HAP-1 (cell line): ENCODE measurements around the gene TTLL1.
"Not testable (repeated sequence)": the region's sequence is repeated elsewhere in the genome, so short reads cannot be mapped to it uniquely, and the experiment has no call there.

Experiments
- DNase-seq, 2 experiments: peaks; one replicate each; pipeline ENCODE4 v3.0.0-alpha.2; 2016 to 2020; ENCODE audit warnings: low spot score in 2 of 2
- H3K27me3 ChIP-seq: fragments of 250-450 bp; sonication (Bioruptor Pico); 2 replicates; pipeline ENCODE4 v1.5.1; 2020; ENCODE audit warnings: low read depth, mild to moderate bottlenecking, moderate library complexity
- H3K36me3 ChIP-seq: fragments of 250-450 bp; sonication (Bioruptor Pico); replicated peaks from 2 replicates; pipeline ENCODE4 v1.5.1; 2020; ENCODE audit warnings: mild to moderate bottlenecking
- H3K4me1 ChIP-seq: fragments of 250-450 bp; sonication (Bioruptor Pico); 2 replicates; pipeline ENCODE4 v1.5.1; 2020; ENCODE audit warnings: mild to moderate bottlenecking
- H3K4me3 ChIP-seq: fragments of 250-450 bp; sonication (Bioruptor Pico); 2 replicates; pipeline ENCODE4 v1.5.1; 2020; ENCODE audit warnings: mild to moderate bottlenecking, moderate library complexity
- H3K9me3 ChIP-seq: fragments of 250-450 bp; sonication (Bioruptor Pico); 2 replicates; pipeline ENCODE4 v1.5.1; 2020; ENCODE audit warnings: mild to moderate bottlenecking, moderate library complexity
- in situ Hi-C: fragments of 300-500 bp; cut with MboI; formaldehyde crosslinking; loops from 3 replicates; pipeline ENCODE4 v1.14.3; 2020; ENCODE audit warnings: low sequenced_read_pairs, inconsistent platforms, mixed read lengths

Gene TTLL1

GRCh38 chr22:43031617-43032016, 57.6 kb downstream of the TTLL1 start:
- no peak overlapping the region for H3K4me3 ChIP-seq
- H3K27me3 ChIP-seq = no peaks in the 10 kb centered on the region
- no peaks in the 10 kb centered on the region for H3K9me3 ChIP-seq
- H3K36me3 ChIP-seq = no peaks in the 10 kb centered on the region
- no peaks in the 10 kb centered on the region for H3K4me1 ChIP-seq
- in situ Hi-C loops = no loop called here
- peak in 1 of 2 experiments; percentile 44 for DNase-seq

- no peak for DNase-seq
- Histone ChIP-seq H3K36me3 (no peaks in the 10 kb centered on the region), H3K4me1 (peaks cover 10% of the 10 kb centered on the region), H3K27me3 (no peaks in the 10 kb centered on the region), H3K4me3 (no peak overlapping the region), H3K9me3 (no peaks in the 10 kb centered on the region)
- in situ Hi-C loops = no loop called here
Observed at GRCh38 chr22:43018615-43019014, 70.6 kb downstream of the TTLL1 start.

GRCh38 chr22:43017525-43018460, 71.4 kb downstream of the TTLL1 start:
- Histone ChIP-seq H3K4me3 (no peak overlapping the region), H3K36me3 (no peaks in the 10 kb centered on the region), H3K9me3 (no peaks in the 10 kb centered on the region), H3K27me3 (no peaks in the 10 kb centered on the region), H3K4me1 (peaks cover 17% of the 10 kb centered on the region)
- in situ Hi-C loops = no loop called here
- DNase-seq = no peak

GRCh38 chr22:43016150-43016549, 73.0 kb downstream of the TTLL1 start:
- peaks cover 17% of the 10 kb centered on the region for H3K4me1 ChIP-seq
- H3K27me3 ChIP-seq, H3K36me3 ChIP-seq, H3K9me3 ChIP-seq, in situ Hi-C loops, DNase-seq: not testable (repeated sequence)
- peak overlapping the region; percentile 70; the same call in 1 of the 2 replicates for H3K4me3 ChIP-seq

GRCh38 chr22:43015677-43016042, 73.5 kb downstream of the TTLL1 start:
- no peaks in the 10 kb centered on the region for H3K36me3 ChIP-seq
- H3K27me3 ChIP-seq = no peaks in the 10 kb centered on the region
- DNase-seq = no peak
- H3K9me3 ChIP-seq = no peaks in the 10 kb centered on the region
- peaks cover 17% of the 10 kb centered on the region for H3K4me1 ChIP-seq
- H3K4me3 ChIP-seq = peak overlapping the region; percentile 70
- in situ Hi-C loops = no loop called here

- peaks cover 17% of the 10 kb centered on the region for H3K4me1 ChIP-seq
- in situ Hi-C loops = no loop called here
Observed at GRCh38 chr22:43014869-43015676, 74.1 kb downstream of the TTLL1 start, which contains the start of gene PACSIN2. PACSIN2 (minus strand) TSS chr22:43015149; CDS start chr22:42912080, 103,069 bp downstream.

GRCh38 chr22:43014316-43014868, 74.8 kb downstream of the TTLL1 start:
- Histone ChIP-seq H3K27me3 (no peaks in the 10 kb centered on the region), H3K9me3 (no peaks in the 10 kb centered on the region), H3K36me3 (no peaks in the 10 kb centered on the region), H3K4me1 (peaks cover 17% of the 10 kb centered on the region), H3K4me3 (peak overlapping the region; percentile 70)
- DNase-seq = peak; percentile 40 to 68
- in situ Hi-C loops = no loop called here

More at GRCh38 chr22:43014869-43015676, 74.1 kb downstream of the TTLL1 start, which contains the start of gene PACSIN2:
- Histone ChIP-seq H3K27me3 (no peaks in the 10 kb centered on the region), H3K36me3 (no peaks in the 10 kb centered on the region), H3K9me3 (no peaks in the 10 kb centered on the region), H3K4me3 (peak within 1 kb of the TSS; percentile 70)
- DNase-seq = peak; percentile 93 to 100

GRCh38 chr22:43013355-43014315, 75.6 kb downstream of the TTLL1 start:
- no peaks in the 10 kb centered on the region for H3K36me3 ChIP-seq
- H3K4me3 ChIP-seq = peak overlapping the region; percentile 70
- H3K9me3 ChIP-seq = no peaks in the 10 kb centered on the region
- in situ Hi-C loops = no loop called here
- peaks cover 17% of the 10 kb centered on the region for H3K4me1 ChIP-seq
- DNase-seq = peak in 1 of 2 experiments; percentile 18
- no peaks in the 10 kb centered on the region for H3K27me3 ChIP-seq

- Histone ChIP-seq H3K27me3 (no peaks in the 10 kb centered on the region), H3K4me1 (peaks cover 17% of the 10 kb centered on the region), H3K4me3 (no peak overlapping the region), H3K36me3 (no peaks in the 10 kb centered on the region), H3K9me3 (no peaks in the 10 kb centered on the region)
- in situ Hi-C loops = no loop called here
- no peak for DNase-seq
Observed at GRCh38 chr22:43012390-43012789, 76.8 kb downstream of the TTLL1 start.

- DNase-seq = no peak
Observed at GRCh38 chr22:43011079-43011478, 78.1 kb downstream of the TTLL1 start.

GRCh38 chr22:43009444-43009843, 79.7 kb downstream of the TTLL1 start:
- DNase-seq = no peak
- no peak overlapping the region for H3K4me3 ChIP-seq
- H3K36me3 ChIP-seq = no peaks in the 10 kb centered on the region
- peaks cover 10% of the 10 kb centered on the region for H3K4me1 ChIP-seq
- in situ Hi-C loops = no loop called here
- no peaks in the 10 kb centered on the region for H3K27me3 ChIP-seq
- H3K9me3 ChIP-seq = no peaks in the 10 kb centered on the region

More at GRCh38 chr22:43011079-43011478, 78.1 kb downstream of the TTLL1 start:
- no peaks in the 10 kb centered on the region for H3K9me3 ChIP-seq
- H3K4me1 ChIP-seq = peaks cover 17% of the 10 kb centered on the region
- no peaks in the 10 kb centered on the region for H3K36me3 ChIP-seq
- H3K27me3 ChIP-seq = no peaks in the 10 kb centered on the region
- in situ Hi-C loops = no loop called here
- no peak overlapping the region for H3K4me3 ChIP-seq

GRCh38 chr22:43008921-43009320, 80.3 kb downstream of the TTLL1 start:
- H3K9me3 ChIP-seq = no peaks in the 10 kb centered on the region
- peaks cover 10% of the 10 kb centered on the region for H3K4me1 ChIP-seq
- DNase-seq = no peak
- in situ Hi-C loops = no loop called here
- no peak overlapping the region for H3K4me3 ChIP-seq
- no peaks in the 10 kb centered on the region for H3K36me3 ChIP-seq
- no peaks in the 10 kb centered on the region for H3K27me3 ChIP-seq

- no peak for DNase-seq
- Histone ChIP-seq H3K4me3 (no peak overlapping the region), H3K9me3 (no peaks in the 10 kb centered on the region), H3K27me3 (no peaks in the 10 kb centered on the region), H3K36me3 (no peaks in the 10 kb centered on the region), H3K4me1 (peaks cover 6% of the 10 kb centered on the region)
- in situ Hi-C loops = no loop called here
Observed at GRCh38 chr22:43008509-43008908, 80.7 kb downstream of the TTLL1 start.
